ELF-1 (cell line): ENCODE measurements around the gene LRRC10B.

ENCODE experiments used
- DNase-seq: peaks from one replicate; pipeline ENCODE4 v3.0.0-alpha.2; 2016; ENCODE audit warnings: low read depth, low spot score

Gene LRRC10B

DNA sequence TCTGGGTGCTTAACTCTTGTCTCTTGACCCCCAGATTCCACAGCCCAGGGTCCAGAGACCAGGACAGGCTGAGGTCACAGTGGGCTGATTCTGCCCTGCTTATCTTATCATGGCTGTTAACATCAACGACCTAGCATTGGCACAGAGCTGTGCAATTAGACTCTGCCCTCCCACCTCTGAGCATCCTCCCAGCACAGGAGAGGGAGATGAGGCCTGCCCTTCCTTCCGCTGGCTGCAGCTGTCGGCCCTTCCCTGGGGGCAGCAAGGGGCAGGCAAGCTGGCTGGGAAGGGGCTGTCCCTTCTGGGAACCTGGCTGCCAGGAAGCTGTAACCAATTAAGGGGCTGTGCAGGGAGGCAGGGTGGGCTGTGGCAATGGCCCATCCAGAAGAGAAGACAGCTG lies 22.5 kb downstream of the LRRC10B start:
- peak; percentile 35 for DNase-seq

DNA sequence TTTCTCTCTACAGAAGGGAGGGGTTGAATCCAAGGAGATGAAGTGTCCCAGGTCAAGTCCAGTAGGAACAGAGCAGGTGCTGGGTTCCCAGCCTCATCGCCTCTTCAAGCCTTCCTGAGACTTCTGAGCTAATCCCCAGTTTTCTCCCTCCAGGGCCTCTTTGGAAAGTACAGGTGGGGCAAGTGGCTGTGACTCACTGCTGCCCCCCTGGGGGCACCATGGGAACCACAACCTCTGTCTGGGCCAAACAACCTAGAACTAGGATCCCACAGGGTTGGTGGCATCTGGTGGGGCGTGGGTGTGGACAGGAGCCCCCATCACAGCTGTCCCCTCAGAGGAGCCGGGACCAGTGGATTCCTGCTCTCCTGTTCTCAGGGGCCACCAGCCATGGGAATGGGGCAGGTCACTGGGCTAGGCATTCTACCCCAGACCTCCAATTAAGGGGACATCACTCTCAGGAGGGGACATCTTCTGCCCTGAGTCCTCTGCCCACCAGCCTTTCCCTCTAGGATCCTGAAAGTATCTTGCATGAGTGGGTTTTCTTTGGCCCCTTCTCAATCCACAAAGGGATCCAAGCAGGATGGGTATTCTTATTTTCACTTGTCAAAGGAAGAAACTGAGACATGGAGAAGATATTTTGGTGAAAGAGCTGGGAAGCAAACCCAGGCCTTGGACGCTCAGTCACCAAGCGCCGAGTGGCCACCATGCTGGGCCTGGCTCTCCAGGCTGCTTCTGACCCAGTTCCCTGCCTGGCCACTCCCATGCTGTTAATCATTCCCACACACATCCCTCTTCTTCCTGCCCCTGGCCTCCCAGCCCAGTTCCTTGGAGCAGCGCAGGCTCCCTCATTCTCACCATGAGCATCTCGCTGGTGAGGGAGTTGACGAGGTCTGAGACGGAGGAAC lies 23.8 kb downstream of the LRRC10B start:
- peak; percentile 90 for DNase-seq

DNA sequence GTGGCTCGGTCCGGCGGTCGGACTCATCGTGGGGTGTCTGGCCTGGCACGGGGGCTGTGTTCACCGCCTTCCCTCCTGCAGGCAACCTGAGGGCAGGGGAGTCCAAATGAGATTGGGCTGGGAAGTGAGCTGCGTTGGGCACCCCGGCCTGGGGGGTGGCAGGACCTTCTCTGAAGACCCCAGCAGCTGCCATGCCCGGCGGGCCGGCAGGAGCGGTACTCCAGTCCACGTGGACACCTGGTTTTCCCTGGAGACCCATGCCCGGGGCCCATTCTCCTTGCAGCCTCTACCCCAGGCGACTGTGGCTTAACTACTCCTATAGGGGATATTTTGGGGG lies 24.5 kb downstream of the LRRC10B start:
- no peak for DNase-seq

DNA sequence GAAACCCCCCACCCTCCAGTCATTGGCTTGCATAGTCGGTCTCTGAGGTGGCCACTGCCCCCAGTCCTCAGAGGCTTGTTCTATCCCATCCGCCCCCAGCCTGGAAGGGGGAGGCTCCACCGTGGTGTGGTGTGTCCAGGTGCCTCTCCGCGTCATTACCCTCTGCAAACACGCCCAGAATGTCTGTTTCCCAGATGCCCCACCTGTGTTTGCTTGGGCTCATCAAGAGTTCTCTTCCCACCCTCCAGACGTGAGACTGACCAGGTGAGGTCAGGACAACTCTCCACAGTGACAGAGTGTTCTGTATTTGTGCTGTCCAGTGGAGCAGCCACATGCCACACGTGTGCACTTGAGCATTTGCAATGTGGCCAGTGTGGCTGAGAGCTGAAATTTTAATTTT lies 24.9 kb downstream of the LRRC10B start:
- no peak for DNase-seq

DNA sequence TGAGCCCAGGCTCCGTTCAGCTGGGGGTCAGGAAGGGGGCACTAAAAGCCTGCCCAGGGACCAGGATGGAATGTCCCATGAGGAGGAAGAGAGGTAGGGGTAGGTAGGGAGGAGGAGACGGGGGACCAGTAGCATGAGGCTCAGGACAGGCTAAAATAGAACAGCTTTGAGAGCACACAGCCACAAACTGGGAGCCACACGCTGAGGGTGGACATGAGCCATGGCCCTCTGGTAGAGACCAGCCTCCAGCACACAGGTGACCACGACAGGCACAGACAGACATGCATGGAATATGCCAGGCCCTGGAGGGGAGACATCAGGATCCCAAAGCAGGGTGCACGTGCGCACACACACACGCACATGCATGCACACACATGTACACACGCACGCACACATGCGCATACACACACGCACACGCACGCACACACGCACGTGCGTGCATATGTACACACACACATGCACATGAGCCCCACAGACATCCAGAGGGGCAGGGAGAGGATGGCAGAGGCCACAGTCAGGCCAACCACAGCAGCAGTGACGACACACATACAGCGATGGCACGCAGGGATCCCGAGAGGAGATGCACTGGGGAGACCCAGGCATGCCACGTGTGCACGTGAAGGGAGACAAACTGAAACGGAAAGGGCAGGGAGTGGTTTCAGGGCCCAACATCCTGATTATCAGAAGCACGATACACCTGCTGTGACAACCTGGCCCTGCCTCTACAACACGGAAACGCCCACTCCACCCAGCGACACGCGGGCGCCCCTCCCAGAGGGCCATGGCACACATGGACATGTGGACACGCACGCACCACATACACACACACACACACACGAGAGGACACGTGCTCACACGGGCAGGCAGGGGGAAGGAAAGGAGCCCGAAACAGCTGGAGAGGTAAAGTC lies 25.7 kb downstream of the LRRC10B start:
- DNase-seq: no peak

DNA sequence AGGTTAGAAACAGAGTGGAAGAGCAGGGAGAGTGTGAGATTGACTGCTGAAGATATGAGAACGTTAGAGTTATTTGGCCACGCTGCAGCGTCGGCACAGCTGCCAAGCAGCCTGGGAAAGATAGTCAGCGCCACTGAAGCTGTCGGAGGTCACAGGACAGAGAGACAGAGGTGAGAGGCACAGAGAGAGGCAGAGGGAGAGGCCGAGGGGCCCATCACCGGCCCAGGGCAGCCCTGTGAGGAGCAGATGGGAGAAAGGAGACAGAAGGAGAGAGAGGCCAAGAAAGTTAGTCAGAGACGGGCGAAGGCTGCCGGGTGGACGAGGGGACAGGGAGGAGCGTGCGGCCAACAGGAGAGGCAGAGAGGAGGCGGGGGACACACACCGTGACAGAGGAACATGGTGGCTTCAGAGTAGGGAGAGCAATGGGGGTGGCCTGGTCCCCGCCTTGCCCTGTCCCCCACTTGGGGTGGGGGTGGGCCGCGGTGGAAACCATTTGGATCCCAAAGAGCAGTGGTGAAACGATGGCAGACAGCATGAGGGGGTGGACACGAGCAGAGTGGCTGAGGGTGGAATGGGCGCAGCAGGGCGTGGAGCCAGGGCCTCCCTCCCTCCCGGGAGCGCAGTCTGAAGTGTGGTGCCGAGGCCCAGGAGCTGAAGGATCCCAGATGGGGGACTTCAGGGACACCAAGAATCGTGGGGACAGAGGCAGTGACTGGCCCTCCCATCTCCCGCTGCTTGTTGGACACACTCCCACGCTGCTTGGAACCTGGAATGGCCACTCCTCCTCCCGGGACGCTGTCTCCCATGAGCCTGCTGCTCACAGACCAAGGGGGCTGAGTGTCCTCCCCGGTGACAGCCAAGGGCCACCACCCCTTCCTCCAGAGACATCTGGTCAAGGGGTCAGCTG lies 26.6 kb downstream of the LRRC10B start:
- DNase-seq: no peak

DNA sequence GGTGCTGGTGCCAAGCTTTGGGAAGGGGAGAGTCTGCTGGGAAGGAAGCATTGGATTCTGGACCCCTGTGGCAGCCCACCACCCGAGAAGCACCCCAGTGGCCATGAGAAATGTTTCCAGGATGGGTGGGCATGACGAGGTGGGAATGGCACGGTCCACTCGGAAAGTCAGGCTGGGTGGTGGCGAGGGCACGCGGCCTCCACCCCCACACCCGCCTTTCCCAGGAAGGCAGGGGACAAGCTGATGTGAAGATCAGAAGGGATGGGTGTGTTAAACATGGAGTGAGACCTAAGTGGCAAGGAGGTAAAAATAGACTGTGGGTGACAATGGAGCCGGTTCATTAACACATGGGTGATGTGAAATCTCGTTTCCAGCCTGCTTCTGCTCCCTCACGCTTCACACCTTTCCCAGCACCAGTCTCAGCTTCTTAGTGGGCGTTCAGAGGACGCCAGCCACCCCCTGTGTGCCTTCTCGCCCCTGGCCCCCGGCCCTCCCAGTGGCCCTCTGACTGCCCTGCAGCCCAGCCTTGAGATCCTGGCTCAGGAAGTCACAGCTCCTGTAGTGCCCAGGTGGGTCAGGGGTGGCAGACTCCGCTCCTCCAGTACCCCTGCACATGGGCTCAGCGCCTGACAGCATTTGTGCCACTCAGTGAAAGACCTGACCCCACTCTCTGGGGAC lies 27.6 kb downstream of the LRRC10B start:
- no peak for DNase-seq

DNA sequence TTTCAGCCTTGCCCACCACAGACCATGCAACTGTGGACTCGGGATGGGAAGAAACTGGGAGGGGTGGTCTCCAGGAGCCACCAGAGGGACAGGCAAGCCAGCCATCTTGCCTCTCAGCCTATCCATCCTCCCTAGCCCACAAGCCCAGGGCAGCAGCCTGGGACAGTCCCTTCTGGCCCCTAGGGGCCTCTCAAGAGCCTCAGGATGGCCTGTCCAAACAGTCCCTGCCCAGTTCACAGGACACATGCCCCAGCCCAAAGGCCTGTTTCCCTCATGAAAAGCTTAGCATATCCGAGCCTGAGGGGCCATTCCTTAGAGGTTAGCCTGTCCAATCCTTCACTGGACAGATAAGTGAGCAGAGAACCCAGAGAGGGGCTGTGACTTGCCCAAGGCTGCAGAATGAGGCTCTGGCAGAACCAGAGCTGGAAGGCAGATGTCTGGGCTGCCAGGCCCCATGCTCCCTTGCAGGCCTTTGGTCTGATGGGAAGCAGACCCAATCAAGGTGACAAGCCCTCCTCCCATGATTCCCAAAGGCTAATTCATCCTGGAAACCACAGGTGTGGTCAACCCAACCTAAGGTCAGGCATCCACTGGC lies 28.2 kb downstream of the LRRC10B start:
- peak; percentile 93 for DNase-seq

DNA sequence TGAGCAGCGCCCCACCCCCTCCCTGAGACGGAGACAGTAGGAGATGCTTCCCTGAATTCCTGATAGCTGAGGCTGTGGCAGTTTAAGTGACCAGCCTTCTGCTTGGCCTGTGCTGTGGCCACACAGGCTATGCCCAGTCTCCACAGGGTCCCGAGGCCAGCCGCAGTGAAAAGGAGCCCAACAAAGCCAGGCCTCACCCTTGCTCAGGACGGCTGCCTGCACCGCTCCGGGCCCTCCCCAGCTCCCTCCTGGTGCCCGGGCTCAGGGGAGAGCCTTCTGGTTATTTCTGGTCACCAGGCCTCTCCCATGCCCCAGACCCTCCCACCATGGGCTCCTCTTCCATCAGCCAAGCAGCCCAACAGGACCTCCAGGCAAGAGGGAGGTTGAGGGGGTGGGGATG lies 28.8 kb downstream of the LRRC10B start:
- no peak for DNase-seq

DNA sequence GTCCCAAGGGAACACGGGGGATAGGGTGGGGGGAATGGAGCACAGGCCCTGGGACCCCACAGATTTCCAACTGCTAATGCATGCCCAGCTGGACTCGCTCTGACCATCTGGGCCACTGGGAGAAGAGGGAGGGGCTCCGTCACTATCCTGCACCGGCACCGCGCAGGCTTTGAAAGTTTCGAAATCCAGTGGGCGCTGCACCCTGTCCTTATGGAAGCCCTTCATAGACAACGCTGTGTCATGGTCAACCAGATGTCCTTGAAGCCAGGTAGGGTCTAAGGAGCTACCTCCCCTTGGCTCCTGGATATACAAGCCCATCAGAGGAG lies 30.1 kb downstream of the LRRC10B start:
- DNase-seq: no peak

DNA sequence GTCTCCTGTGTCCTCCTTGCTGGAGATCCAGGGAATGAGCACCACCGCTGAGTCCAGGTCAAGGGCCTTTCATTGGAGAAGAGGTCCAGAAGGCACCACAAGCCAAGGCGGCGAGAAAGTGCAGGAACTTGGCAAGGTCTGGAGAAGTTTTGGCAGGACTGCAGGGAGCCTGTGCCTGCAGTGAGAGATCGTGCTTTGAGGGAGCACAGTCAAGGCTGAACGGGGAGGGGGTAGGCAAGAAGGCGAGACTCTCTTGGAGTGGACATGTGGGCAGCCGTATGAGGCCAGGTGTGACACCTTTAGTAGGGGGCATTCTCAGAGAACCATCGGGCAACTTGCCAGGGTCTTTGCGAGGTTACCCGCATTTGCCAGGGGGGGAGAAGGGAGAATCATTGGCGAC lies 30.5 kb downstream of the LRRC10B start:
- no peak for DNase-seq

DNA sequence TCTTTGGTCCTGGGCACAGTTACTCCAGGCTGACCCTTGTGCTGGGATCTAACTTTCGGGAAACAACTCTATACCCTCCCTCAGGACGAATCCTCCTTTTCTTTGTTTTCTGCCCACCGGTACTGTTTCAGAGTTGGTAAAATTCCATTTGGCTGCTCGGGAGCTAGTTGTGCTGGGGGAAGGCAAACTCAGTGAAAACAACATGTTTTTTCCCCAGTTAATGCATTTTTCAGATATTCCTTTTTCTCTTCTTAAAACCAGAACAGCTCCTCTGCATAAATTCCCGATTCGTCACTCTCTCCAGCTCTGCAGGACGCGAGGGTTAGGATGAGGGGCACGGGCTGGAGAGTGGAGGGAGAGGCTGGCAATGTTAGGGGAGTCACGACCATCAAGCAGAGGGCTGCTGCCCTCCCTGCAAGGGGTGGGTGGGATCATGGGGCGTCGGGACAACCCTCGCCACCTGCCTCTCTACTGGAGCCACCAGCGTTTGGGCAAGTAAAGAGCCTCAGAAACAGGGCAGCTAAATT lies 31.3 kb downstream of the LRRC10B start:
- no peak for DNase-seq

DNA sequence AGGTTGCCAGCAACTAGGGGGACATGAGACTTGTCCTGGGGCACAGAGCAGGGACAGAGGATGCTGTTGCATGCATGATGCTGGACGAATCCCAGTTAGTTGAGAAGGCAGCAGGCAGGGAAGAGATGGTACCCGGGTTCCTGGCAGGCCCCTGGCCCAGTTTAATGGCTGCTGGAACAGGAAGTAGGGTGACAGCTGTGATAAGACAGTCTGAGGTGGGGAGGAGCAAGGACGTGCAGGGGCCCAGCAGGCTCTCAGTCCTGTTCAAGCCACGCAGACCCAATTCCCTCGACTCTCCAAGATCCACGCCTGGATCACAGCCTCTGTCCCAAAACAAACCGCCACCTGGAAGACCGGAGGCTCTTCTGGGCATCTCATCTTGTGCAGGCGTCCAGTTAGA lies 32.0 kb downstream of the LRRC10B start:
- no peak for DNase-seq

DNA sequence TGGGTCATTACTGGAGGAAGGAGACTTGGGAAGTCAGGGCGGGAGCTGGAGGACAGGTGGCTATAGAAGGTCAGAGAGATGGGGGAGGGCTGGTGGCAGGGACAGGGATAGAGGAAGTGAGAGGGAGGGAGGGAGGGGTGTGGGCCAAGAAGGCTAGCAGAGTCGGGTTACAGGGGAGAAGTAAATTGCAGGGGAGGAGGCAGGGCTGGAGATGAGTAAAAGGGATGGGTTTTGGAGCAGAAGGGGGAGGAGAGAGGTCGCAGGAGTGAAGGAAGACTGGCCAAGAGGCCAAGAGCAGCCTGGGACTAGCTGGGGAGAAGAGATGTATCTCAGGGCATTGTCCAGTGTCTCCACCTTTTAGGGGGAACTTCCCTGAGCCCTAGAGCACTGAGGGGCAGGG lies 33.0 kb downstream of the LRRC10B start:
- peak; percentile 75 for DNase-seq

DNA sequence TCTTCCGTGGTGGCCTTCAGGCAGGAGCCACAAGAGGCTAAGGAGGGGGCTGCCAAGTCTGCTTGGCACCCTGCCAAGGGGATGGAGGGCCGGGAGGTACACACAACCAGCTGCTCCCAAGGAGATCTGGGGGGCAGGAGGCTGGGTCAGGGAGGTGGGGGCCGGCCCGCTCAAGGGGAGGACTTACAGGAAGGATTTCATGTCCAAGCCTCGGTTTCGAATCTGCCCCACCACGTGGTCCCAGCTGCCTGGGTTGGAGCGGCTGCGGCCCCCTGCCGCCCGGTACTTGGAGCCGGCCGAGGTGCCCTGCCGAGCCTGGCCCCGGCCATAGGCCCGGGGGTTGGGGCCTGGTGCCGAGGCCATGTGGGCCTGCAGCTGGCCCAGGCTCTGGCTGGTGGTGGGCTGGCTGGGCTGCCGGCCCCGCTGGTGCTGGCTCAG lies 33.5 kb downstream of the LRRC10B start:
- no peak for DNase-seq

DNA sequence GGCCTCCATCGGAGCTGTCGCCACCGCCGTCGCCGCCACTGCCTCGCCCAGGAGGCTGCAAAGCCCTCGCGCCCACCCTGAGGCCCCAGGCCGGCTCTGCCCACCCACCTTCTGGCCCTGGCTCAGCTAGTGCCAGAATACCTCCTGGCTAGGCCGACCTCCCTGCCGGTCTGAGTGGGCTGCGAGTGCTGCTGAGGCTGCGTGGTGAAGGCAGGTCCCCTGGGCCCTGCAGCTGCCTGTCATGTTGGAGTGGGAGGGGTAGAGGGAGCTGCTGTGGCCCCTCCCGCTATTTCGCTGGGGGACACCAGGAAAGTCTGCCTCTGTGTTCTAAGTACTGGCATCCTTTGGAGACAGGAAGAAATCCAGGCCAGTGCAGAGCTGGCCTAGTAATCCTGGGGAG lies 34.2 kb downstream of the LRRC10B start:
- DNase-seq: no peak

DNA sequence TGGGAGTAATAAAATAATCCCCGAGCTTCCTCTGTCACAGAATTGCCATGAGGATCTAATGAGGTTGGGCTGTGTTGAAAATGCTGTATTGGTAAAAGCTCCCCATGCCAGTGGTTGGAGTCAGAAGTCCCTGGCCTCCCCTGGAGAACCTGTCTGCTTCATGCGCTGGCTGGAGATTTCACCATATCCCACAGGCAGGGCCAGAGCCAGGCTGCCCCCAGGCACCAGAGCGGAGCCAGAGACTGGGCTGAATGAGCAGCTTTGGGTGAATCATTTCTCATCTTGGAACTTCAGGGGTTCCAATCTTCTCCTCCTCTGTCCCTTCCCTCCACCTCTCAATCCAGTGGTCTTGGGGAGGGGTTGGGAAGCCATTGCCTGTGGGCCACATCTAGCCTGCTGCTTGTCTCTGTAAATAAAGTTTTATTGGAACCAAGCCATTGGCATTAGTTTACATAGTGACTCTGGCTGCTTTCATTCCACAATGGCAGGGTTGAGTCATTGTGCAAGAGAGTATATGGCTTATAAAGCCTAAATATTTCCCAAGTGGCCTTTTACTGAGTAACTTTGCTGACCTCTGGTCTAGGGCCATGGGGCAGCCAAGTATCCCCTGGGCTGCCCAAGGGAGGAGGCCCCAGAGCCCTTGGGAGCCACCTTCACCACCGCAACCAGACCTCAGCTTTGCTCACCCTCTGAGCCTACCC lies 35.2 kb downstream of the LRRC10B start:
- DNase-seq: no peak

DNA sequence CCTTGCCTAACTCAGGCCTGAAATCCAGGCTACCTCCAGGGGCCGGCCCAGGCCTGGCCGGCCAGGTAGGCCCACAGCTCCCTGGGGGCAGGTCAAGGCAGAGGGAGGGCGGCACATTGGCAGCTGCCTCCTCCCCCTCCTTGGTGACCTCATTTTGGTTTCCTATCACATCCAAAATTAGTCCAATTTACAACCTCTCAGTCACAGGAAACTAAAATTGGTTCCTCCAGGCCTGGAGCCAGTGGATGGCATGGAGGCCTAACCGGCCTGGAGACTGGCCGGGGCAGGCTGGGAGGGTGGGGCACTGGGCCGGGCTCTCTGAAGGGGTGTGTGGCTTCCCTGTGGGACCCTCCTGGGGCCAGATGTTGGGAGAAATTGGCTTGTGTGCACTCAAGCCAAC lies 35.9 kb downstream of the LRRC10B start:
- no peak for DNase-seq

DNA sequence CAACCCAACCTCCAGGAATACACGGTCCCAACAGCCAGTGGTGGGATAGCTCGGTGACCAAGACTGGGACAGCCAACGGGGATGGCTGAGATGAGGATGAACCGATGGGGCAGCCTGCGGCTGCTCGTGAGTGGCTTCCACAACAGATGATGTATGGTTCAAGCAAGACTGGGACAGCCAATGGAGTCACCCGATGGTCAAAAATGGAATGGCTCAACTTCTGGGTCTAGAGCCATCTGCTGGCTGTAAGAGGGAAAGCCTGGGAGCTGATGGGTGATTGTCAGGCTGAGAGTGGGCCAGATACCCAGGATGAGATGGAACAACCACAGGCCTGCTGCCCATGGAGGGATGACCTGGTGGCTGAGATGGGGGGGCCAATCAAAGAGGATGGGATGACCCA lies 36.8 kb downstream of the LRRC10B start:
- DNase-seq: no peak

DNA sequence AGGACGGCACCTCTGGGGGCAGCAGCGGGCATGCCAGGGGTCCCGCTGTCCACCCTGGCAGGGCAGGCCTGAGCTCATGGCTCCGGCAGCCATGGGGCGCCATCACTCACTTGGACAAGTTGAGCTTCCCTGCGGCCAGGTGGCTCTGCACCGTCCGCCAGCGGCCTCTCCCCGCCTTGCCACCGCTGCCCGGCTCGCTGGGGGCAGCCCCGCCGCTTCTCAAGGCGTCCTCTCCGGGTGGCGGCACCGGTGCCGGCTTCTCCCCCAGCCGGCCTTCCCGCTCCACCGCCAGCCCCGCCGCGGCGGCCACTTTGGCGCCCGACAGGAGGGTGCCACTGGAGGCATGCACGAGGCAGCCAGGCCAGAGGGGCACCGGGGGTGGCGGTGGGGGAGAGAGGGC lies 37.4 kb downstream of the LRRC10B start:
- DNase-seq: no peak
